NCI-H82 treated with DMSO at 0.1 percent for 48 hours (cell line): Measurements from ENCODE around the gene FERMT3.
A peak's percentile ranks its signal among the peaks of the same experiment; 100 is the strongest.
"Not testable (repeated sequence)": the region's sequence is repeated elsewhere in the genome, so short reads cannot be mapped to it uniquely, and the experiment has no call there.

Experiments used
- DNase-seq: peaks from one replicate; lab custom pipeline; 2025; ENCODE audit not compliant: unreplicated experiment; lab: John Stamatoyannopoulos, UW

Gene FERMT3

DNA sequence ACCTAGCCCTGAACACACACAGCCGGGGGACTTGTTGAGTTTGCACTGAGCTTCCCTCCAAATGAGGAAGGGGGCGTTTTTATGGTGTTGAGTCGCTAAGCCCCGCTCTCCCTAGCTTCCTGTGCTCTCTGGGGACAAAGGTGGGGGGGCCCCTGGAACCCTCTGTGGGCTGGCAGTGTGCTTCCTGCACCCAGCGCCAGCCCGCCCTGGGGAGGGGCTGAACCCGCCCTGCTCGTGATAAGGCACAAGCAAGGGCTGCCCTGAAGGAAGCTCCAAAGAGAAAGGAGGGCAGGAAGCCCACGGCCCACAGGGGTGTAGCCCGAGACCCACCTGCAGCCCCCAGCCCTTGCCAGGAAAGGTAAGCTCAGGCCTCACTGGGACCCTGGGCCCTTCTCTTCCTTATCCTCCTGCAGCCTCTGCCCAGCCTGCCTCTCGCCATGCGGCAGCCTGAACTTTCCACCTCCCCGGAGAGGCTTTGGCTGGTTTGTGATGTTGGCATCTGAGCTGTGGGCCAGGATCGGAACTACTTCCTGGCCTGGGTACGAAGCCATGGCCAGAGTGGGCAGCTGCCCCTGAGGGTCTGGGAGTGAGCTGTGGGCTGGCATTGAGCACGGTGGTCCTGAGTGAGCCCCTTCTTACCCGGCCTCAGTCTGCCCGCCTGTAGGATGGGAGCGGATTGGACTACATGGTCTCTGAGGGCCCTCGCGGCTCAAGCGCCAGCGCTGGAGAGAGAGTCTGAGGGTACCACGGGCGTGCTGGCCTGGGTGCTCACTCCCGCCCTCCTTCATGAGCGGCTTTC is at the start of gene FERMT3:
Gene FERMT3 (plus strand): TSS at position 265 of the 799 bp plus-strand sequence. CDS start 644 bp downstream, outside the sequence.
- DNase-seq = no peak

GRCh38 chr11:64157631-64158394 is 48.7 kb upstream of the FERMT3 start:
- no peak for DNase-seq

GRCh38 chr11:64161037-64161436 is 45.5 kb upstream of the FERMT3 start:
- no peak for DNase-seq

DNA sequence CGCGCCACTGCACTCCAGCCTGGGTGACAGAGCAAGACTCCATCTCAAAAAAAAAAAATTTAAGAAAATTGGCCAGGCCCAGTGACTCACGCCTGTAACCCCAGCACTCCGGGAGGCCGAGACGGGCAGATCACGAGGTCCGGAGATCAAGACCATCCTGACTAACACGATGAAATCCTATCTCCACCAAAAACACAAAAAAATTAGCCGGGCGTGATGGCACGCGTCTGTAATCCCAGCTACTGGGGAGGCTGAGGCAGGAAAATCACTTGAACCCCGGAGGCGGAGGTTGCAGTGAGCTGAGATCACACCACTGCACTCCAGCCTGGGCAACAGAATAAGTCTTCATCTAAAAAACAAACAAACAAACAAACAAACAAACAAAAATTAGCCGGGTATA is 43.8 kb upstream of the FERMT3 start:
- DNase-seq = not testable (repeated sequence)

GRCh38 chr11:64163951-64164350 is 42.6 kb upstream of the FERMT3 start:
- no peak for DNase-seq

- DNase-seq = no peak
Observed at GRCh38 chr11:64164392-64165312, 41.9 kb upstream of the FERMT3 start.

GRCh38 chr11:64165481-64165841 is 41.1 kb upstream of the FERMT3 start:
- DNase-seq = no peak

DNA sequence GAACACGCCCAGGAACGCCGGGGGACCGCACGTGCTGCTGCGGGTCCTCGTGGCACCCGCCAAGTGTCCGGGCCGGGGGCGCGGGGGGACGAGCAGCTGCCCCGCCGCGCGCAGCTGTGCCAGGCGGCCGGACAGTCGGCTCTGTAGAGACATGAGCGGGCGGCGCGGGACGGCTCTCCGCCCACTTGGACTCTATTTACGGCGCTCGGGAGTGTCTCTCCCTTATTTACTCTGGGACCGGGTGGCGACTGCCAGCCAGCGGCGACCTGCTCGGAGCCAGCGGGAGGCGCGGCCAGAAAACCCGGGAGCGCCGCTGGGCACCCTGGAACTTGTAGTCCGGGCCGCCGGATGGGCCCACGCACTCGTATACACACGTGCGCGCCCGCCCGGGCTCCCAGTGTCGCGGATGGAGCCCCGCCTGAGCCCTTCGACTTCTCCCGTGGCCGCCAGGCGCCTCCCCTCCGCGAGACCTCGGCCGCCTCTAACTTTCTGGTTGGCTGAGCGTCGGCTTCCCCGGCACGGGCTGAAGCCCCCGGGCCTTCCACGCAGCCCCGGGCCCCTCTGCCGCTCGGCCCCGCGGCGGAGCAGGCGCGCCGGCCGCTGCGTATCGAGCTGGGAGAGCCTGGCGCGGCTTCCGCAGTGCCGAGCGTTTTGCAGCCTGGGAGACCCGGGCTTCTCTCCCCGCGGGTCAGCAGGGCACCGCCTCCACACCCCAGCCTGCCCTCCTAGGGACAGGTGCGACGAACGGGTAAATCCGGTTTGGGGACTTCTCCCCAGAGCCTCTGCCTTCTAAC is 40.5 kb upstream of the FERMT3 start, which contains the start of gene MACROD1:
Gene MACROD1 (minus strand): TSS at position 272 of the 794 bp plus-strand sequence. CDS start 119 bp downstream, at position 153.
- DNase-seq = peak; percentile 29

GRCh38 chr11:64170419-64170818 is 36.1 kb upstream of the FERMT3 start:
- DNase-seq = no peak

GRCh38 chr11:64173616-64174355 is 32.7 kb upstream of the FERMT3 start:
- no peak for DNase-seq

GRCh38 chr11:64176751-64177150 is 29.8 kb upstream of the FERMT3 start:
- no peak for DNase-seq

- no peak for DNase-seq
Observed at GRCh38 chr11:64178203-64178602, 28.3 kb upstream of the FERMT3 start.

DNA sequence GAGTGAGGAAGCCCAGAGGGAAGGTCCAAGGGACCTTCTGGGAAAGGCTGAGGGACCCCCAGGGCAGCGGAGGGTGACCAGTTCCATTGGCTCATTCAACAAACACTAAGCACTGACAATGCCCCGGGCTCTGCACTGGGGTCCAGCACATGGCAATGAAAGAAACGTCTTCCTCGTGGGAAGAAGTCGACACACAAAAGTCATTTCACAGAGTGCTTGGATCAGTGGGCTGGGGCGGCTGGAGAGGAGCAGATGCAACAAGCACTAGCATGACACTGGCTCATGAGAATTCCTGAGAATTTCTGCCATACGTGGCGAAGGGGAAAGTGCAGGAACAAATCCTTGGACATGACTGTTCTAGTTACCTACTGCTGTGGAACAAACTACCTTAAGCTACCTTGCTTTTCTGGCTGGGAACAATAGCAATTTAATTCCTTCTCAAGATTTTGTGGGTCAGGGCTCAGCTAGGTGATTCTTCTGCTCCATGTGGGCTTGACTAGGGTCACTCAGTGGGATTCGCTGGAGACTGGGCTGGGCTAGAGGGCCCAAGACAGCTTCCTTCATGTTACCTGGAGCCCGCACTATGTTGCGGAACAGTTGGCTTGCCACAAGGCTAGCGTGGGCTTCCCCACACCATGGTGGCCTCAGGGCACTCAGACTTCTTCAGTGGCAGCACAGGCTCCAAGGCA is 27.4 kb upstream of the FERMT3 start:
- no peak for DNase-seq

DNA sequence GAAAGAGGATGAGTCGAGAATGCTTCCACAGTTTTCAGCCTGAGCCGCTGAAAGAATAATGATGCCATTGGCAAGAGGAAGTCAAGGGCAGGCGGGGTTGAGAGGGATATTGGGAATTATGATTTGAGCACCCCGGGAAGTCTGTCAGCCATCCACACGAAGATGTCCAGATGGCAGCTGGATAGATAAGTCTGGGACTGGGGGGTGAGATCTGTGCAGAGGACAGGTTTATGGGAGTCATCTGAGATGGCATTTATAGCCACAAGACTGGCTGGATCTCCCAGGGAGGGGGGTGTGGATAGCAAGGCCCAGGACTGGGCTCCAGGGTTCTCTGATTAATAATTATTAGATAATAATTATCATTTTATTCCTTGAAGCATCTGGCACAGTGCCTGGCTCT is 25.6 kb upstream of the FERMT3 start:
- peak; percentile 80 for DNase-seq

DNA sequence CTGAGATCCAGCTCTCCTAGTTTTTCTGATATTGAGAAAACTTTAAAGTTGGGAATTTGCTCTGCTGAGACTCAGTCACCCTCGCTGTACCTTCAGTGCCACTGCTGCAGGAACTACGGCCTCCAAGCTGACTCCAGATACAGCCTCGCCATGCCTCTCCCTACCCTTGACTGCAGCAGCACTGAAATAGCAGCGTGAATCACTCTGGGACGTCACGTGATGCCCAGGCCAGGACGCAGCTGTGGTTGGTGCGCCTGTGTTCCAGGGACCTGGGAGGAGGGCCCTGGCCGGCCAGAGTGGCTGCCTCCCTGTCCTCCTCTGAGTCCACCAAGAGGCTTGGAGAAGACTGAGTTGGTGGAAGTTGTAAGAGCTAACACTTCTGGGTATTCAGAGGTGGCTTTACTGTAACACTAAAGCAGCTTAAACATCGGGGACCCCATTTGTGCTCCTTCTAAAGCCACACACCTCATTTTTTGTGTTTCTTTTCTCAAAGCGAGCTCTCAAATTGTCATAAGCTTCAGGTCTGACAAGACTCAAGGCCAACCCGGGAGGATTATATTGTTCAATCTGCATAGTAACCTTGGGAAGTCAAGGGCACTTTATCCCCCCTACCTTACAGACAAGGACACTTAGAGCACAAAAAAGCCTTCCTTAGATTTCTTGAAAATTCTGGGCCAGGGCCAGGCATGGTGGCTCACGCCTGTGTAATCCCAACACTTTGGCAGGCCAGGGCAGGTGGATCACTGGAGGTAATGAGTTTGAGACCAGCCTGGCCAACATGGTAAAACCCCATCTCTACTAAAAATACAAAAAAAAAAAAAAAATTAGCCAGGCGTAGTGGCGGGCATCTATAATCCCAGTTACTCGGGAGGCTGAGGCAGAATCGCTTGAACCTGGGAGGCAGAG is 24.8 kb upstream of the FERMT3 start:
- DNase-seq = peak; percentile 53

- DNase-seq = no peak
Observed at GRCh38 chr11:64183890-64184289, 22.6 kb upstream of the FERMT3 start.

- no peak for DNase-seq
Observed at GRCh38 chr11:64185175-64185692, 21.3 kb upstream of the FERMT3 start.
